HCT116 (cell line): Measurements from ENCODE around the gene RIPK4. TPM values are rescaled to one million over a fixed set of nuclear protein-coding genes. Genes with fewer than 3 reads are reported as not detected.
"Not testable (repeated sequence)": the region's sequence is repeated elsewhere in the genome, so short reads cannot be mapped to it uniquely, and the experiment has no call there.

Experiments used
- ATAC-seq: fragments of 200-7000 bp; cut with Tn5 transposase; 2 replicates; pipeline ENCODE4 v1.9.1; 2020; ENCODE audit warnings: mild to moderate bottlenecking, moderate library complexity
- BruUV-seq: library from RNA; stranded (reverse); fragments of 400-500 nt; replicated peaks from 2 replicates; lab custom pipeline; 2021; lab: Mats Ljungman, UMichigan
- CTCF ChIA-PET: fragments of 300-600 bp; sonication (Branson Sonifier 250); formaldehyde crosslinking; loops from one replicate; lab custom pipeline; 2021; ENCODE audit warnings: antibody characterized with exemption; lab: Charles Lee
- POLR2A ChIA-PET: fragments of 300-600, 350-600 bp; sonication (Branson Sonifier 250); formaldehyde crosslinking; loops from one replicate; lab custom pipeline; 2021; ENCODE audit warnings: antibody characterized with exemption; lab: Charles Lee
- RAD21 ChIA-PET, 2 experiments: fragments of 300-600 bp; sonication (Branson Sonifier 250); formaldehyde crosslinking; loops; one replicate each; lab custom pipeline; 2023; ENCODE audit warnings: low total read pairs in 2 of 2; ENCODE audit not compliant: uncharacterized antibody in 2 of 2, unreplicated experiment in 2 of 2, low non-redundant PET in 1 of 2; lab: Charles Lee
- DNase-seq: peaks from one replicate; pipeline ENCODE4 v3.0.0-alpha.2; 2010; ENCODE audit warnings: low read depth, low spot score
- H2AFZ ChIP-seq: fragments of 200-600 bp; shearing (Covaris generic), sonication (generic); 2 replicates; pipeline ENCODE4 v1.6.1; 2017; ENCODE audit warnings: low read depth, mixed run types, mixed read lengths, antibody characterized with exemption, low read length; ENCODE audit not compliant: poor library complexity, severe bottlenecking
- H3K27ac ChIP-seq: 2 replicates; pipeline ENCODE4 v1.5.1; 2012; ENCODE audit warnings: low read depth, low read length
- H3K27me3 ChIP-seq: fragments of 200-600 bp; sonication (generic); 2 replicates; pipeline ENCODE4 v1.6.1; 2016; ENCODE audit warnings: mixed run types, low read length, mixed read lengths; ENCODE audit not compliant: insufficient read depth
- H3K36me3 ChIP-seq, 2 experiments: fragments of 200-500 bp in 1 of 2; fragments of 200-600 bp in 1 of 2; sonication (Bioruptor generic) in 1 of 2; sonication (generic) in 1 of 2; 2 replicates each; pipeline versions ENCODE4 v1.5.1 to v1.6.1; 2014 to 2016; ENCODE audit warnings: low read length in 2 of 2, inconsistent platforms in 1 of 2, mixed read lengths in 1 of 2, mixed run types in 1 of 2; ENCODE audit not compliant: insufficient read depth in 2 of 2, control insufficient read depth in 1 of 2
- H3K4me1 ChIP-seq, 2 experiments: fragments of 200-600 bp in 1 of 2; sonication (generic) in 1 of 2; 2 replicates each; pipeline versions ENCODE4 v1.5.1 to v1.6.1; 2012 to 2017; ENCODE audit warnings: low read length in 2 of 2, inconsistent platforms in 1 of 2, mild to moderate bottlenecking in 1 of 2, mixed read lengths in 1 of 2, mixed run types in 1 of 2, moderate library complexity in 1 of 2; ENCODE audit not compliant: insufficient read depth in 2 of 2, control insufficient read depth in 1 of 2
- H3K4me2 ChIP-seq: fragments of 200-600 bp; sonication (generic); 2 replicates; pipeline ENCODE4 v1.6.1; 2017; ENCODE audit warnings: mixed run types, low read length, mixed read lengths
- H3K4me3 ChIP-seq, 2 experiments: fragments of 200-600 bp in 1 of 2; sonication (generic) in 1 of 2; replicated peaks in 1 of 2; 2 replicates each; pipeline ENCODE4 v1.5.1; 2011 to 2016; ENCODE audit warnings: low read length in 2 of 2, control low read depth in 1 of 2, low read depth in 1 of 2, mild to moderate bottlenecking in 1 of 2, mixed read lengths in 1 of 2, mixed run types in 1 of 2
- H3K79me2 ChIP-seq: fragments of 200-600 bp; sonication (generic); 2 replicates; pipeline ENCODE4 v1.6.1; 2017; ENCODE audit warnings: mild to moderate bottlenecking, mixed run types, low read length, moderate library complexity, mixed read lengths; ENCODE audit not compliant: insufficient read depth
- H3K9ac ChIP-seq: fragments of 200-600 bp; sonication (generic); 2 replicates; pipeline ENCODE4 v1.6.1; 2016; ENCODE audit warnings: low read length, mixed read lengths
- H3K9me2 ChIP-seq: fragments of 200-600 bp; sonication (generic), shearing (Covaris generic); 2 replicates; pipeline ENCODE4 v1.6.1; 2017; ENCODE audit warnings: mixed run types, mild to moderate bottlenecking, moderate library complexity; ENCODE audit not compliant: insufficient read depth
- H3K9me3 ChIP-seq, 2 experiments: fragments of 200-500 bp in 1 of 2; fragments of 200-600 bp in 1 of 2; sonication (Bioruptor generic) in 1 of 2; sonication (generic) in 1 of 2; 2 replicates each; pipeline ENCODE4 v1.6.1; 2014 to 2017; ENCODE audit warnings: low read length in 2 of 2, mixed read lengths in 2 of 2, inconsistent platforms in 1 of 2, low read depth in 1 of 2, mild to moderate bottlenecking in 1 of 2, mixed run types in 1 of 2, moderate library complexity in 1 of 2; ENCODE audit not compliant: control insufficient read depth in 1 of 2, insufficient read depth in 1 of 2
- H4K20me1 ChIP-seq: fragments of 200-600 bp; sonication (generic), shearing (Covaris generic); 2 replicates; pipeline ENCODE4 v1.6.1; 2017; ENCODE audit warnings: mixed run types, mild to moderate bottlenecking, moderate library complexity; ENCODE audit not compliant: insufficient read depth
- JUND ChIP-seq: IDR thresholded peaks from 2 replicates; pipeline ENCODE4 v1.6.1; 2012
- POLR2AphosphoS5 ChIP-seq: IDR thresholded peaks from 2 replicates; pipeline ENCODE4 v1.6.1; 2011; ENCODE audit warnings: mild to moderate bottlenecking, low read depth, low read length, moderate library complexity
- SRF ChIP-seq: IDR thresholded peaks from 2 replicates; pipeline ENCODE4 v1.6.1; 2012; ENCODE audit warnings: low read depth
- intact Hi-C: fragments of 100-400 bp; cut with micrococcal nuclease; formaldehyde crosslinking; loops from 2 replicates; pipeline ENCODE4 v1.10.0; 2022
- total RNA-seq: library from RNA; stranded (reverse); gene quantifications from one replicate; pipeline ENCODE4 v1.2.1, GENCODE V29; 2021; ENCODE audit not compliant: unreplicated experiment

Gene RIPK4
- total RNA-seq, 1 experiment from 2014 or later, result 9.9 TPM

DNA sequence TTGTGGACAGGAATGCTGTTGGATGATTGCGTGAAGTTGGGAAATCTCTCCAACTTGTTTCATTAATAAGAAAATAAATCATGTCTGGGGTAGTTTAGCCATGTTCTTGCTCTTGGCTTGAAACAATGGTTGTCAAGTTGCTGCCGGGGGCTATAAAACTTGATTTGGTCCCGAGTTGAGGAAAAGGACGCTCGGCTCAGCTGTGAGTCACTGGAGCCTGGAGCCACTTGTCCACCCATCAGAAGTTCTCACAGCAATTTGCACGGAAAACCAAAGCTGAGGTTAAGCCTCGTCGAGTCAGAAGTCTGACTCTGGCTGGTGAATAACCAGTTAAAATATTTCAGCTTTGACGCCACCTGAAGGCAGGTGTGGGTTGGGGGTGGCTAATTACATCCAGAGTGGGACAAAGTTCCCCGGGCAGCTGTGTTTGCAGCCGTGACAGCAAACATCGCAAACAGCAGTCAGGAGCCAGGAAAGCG, 19.7 kb upstream of the RIPK4 start:
- no peak overlapping the region for H3K9ac ChIP-seq
- no peak overlapping the region for H3K4me3 ChIP-seq
- ChIA-PET RAD21 (no interaction called here), CTCF (interaction anchor here (1.2 to 2.3 kb wide), 2 partner anchors 8 to 174 kb away, joined by 4 to 15 read pairs; no protein-coding TSS in a partner anchor), POLR2A (interaction anchor here (0.6 kb wide), 1 partner anchor 34 kb away, joined by 3 read pairs; no protein-coding TSS in a partner anchor)
- H3K79me2 ChIP-seq, result no peaks in the 10 kb centered on the region
- H3K9me2 ChIP-seq, result no peaks in the 10 kb centered on the region
- no TSS peak for BruUV-seq
- H3K9me3 ChIP-seq, result no peaks in the 10 kb centered on the region
- H4K20me1 ChIP-seq, result no peaks in the 10 kb centered on the region
- peaks cover 23 to 29% of the 10 kb centered on the region in 2 experiments for H3K4me1 ChIP-seq
- intact Hi-C loops, result no loop called here
- H3K27me3 ChIP-seq, result peaks cover 62% of the 10 kb centered on the region
- H3K36me3 ChIP-seq, result no peaks in the 10 kb centered on the region
- no peak; the same call in 1 of the 2 replicates for ATAC-seq
- H2AFZ ChIP-seq, result no peak overlapping the region
- H3K4me2 ChIP-seq, result peak overlapping the region; percentile 33
- H3K27ac ChIP-seq, result no peak overlapping the region
- DNase-seq, result no peak
- TF ChIP-seq JUND (peak; percentile 15; the same call in 1 of the 2 replicates), SRF (no peak), POLR2AphosphoS5 (no peak)

DNA sequence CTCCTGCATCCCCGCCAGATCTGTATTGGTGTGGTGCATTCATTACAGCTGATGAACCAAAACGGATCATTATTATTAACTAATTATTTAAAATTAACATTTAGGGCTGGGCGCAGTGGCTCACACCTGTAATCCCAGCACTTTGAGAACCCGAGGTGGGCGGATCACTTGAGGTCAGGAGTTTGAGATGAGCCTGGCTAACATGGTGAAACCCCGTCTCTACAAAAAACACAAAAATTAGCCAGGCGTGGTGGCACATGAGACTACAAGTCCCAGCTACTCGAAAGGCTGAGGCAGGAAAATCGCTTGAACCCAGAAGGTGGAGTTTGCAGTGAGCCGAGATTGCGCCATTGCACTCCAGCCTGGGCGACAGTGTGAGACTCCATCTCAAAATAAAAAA, 18.4 kb upstream of the RIPK4 start:
- H3K9me2 ChIP-seq, H3K9ac ChIP-seq, ATAC-seq, H2AFZ ChIP-seq, H3K36me3 ChIP-seq, H3K4me3 ChIP-seq, H3K9me3 ChIP-seq, DNase-seq, H4K20me1 ChIP-seq, H3K27ac ChIP-seq, H3K4me2 ChIP-seq, H3K79me2 ChIP-seq, intact Hi-C loops, POLR2A ChIA-PET, BruUV-seq, RAD21 ChIA-PET: not testable (repeated sequence)
- peaks cover 71% of the 10 kb centered on the region for H3K27me3 ChIP-seq
- CTCF ChIA-PET, result interaction anchor here (2.3 kb wide), 1 partner anchor 173 kb away, joined by 15 read pairs; no protein-coding TSS in a partner anchor
- H3K4me1 ChIP-seq, result peaks cover 23 to 29% of the 10 kb centered on the region in 2 experiments
